ENCODE data around the gene SERPINB2.

- no peak for TF ChIP-seq ZNF709 (CRISPR knock-in tag; IDR thresholded peaks at IDR 0.05)
- TF ChIP-seq JUND (CRISPR knock-in tag; IDR thresholded peaks at IDR 0.05), result no peak
- no peak for TF ChIP-seq CREB3 (CRISPR knock-in tag; IDR thresholded peaks at IDR 0.05)
- TF ChIP-seq EP300 (IDR thresholded peaks at IDR 0.05; ENCODE audit: low read depth in 2 of 2, low read length in 2 of 2), result no peak
- no peak for TF ChIP-seq EP300 (CRISPR knock-in tag; IDR thresholded peaks at IDR 0.05; ENCODE audit: borderline replicate concordance)
- no peak for TF ChIP-seq ZNF512B (CRISPR knock-in tag; IDR thresholded peaks at IDR 0.05; ENCODE audit: borderline replicate concordance)
- no peak for TF ChIP-seq ZNF792 (CRISPR knock-in tag; IDR thresholded peaks at IDR 0.05)
These were observed 29.0 kb upstream of the SERPINB2 start for GRCh38 chr18:63858456-63858855.
